OCI-LY1 (cell line): ENCODE measurements around the gene ZNF668.

Experiments
- H2AFZ ChIP-seq: fragments of 200-600 bp; sonication (generic), shearing (Covaris generic); 2 replicates; pipeline ENCODE4 v1.6.0; 2014; ENCODE audit warnings: antibody characterized with exemption, mild to moderate bottlenecking, low read length
- H3F3A ChIP-seq: fragments of 200-600 bp; sonication (generic), shearing (Covaris generic); 2 replicates; pipeline ENCODE4 v1.6.0; 2014; ENCODE audit warnings: mild to moderate bottlenecking, antibody characterized with exemption, low read length, moderate library complexity; ENCODE audit not compliant: insufficient read depth
- H3K27ac ChIP-seq: fragments of 200-600 bp; sonication (generic); 2 replicates; pipeline ENCODE4 v1.5.1; 2014; ENCODE audit warnings: low read length, mixed run types, mild to moderate bottlenecking, low read depth; ENCODE audit not compliant: poor library complexity, severe bottlenecking
- H3K27me3 ChIP-seq: fragments of 200-600 bp; sonication (generic); 2 replicates; pipeline ENCODE4 v1.6.0; 2014; ENCODE audit warnings: antibody characterized with exemption, mild to moderate bottlenecking, low read length, moderate library complexity; ENCODE audit not compliant: insufficient read depth
- H3K36me3 ChIP-seq: fragments of 200-600 bp; sonication (generic); 2 replicates; pipeline ENCODE4 v1.6.1; 2014; ENCODE audit warnings: mild to moderate bottlenecking, antibody characterized with exemption, low read length, moderate library complexity, mixed read lengths; ENCODE audit not compliant: insufficient read depth
- H3K4me1 ChIP-seq: fragments of 200-600 bp; sonication (generic); 2 replicates; pipeline ENCODE4 v1.5.1; 2014; ENCODE audit warnings: mild to moderate bottlenecking, low read length, moderate library complexity; ENCODE audit not compliant: insufficient read depth, severe bottlenecking
- H3K4me2 ChIP-seq: fragments of 200-600 bp; sonication (generic), shearing (Covaris generic); 2 replicates; pipeline ENCODE4 v1.6.1; 2014; ENCODE audit warnings: low read length
- H3K4me3 ChIP-seq: fragments of 200-600 bp; sonication (generic); 2 replicates; pipeline ENCODE4 v1.5.1; 2014; ENCODE audit warnings: low read length, low read depth, mild to moderate bottlenecking, mixed read lengths; ENCODE audit not compliant: poor library complexity, severe bottlenecking
- H3K79me2 ChIP-seq: fragments of 200-600 bp; shearing (Covaris generic); 2 replicates; pipeline ENCODE4 v1.6.1; 2016; ENCODE audit warnings: mixed run types, low read length, mixed read lengths; ENCODE audit not compliant: insufficient read depth
- H3K9ac ChIP-seq: fragments of 200-600 bp; sonication (generic), shearing (Covaris generic); 2 replicates; pipeline ENCODE4 v1.6.1; 2014; ENCODE audit warnings: mild to moderate bottlenecking, low read length, mixed read lengths
- H3K9me2 ChIP-seq: fragments of 200-600 bp; sonication (generic), shearing (Covaris generic); 2 replicates; pipeline ENCODE4 v1.6.1; 2014; ENCODE audit warnings: low read depth, mild to moderate bottlenecking, low read length, mixed read lengths
- H3K9me3 ChIP-seq: fragments of 200-600 bp; shearing (Covaris generic); 2 replicates; pipeline ENCODE4 v1.6.1; 2014; ENCODE audit warnings: low read length, mixed read lengths
- H4K20me1 ChIP-seq: fragments of 200-600 bp; sonication (generic), shearing (Covaris generic); 2 replicates; pipeline ENCODE4 v1.6.0; 2016; ENCODE audit warnings: mild to moderate bottlenecking, low read length; ENCODE audit not compliant: insufficient read depth
- CTCF ChIP-seq: fragments of 200-600 bp; sonication (generic), shearing (Covaris generic); IDR thresholded peaks from 2 replicates; pipeline ENCODE4 v1.5.1; 2017; ENCODE audit warnings: mild to moderate bottlenecking, antibody characterized with exemption, low read length, moderate library complexity, mixed read lengths
- EZH2 ChIP-seq: fragments of 200-600 bp; sonication (generic), shearing (Covaris generic); IDR thresholded peaks from 2 replicates; pipeline ENCODE4 v1.8.0; 2017; ENCODE audit warnings: borderline replicate concordance, mixed run types, mild to moderate bottlenecking, antibody characterized with exemption, low read length, moderate library complexity, mixed read lengths

Gene ZNF668

GRCh38 chr16:31032736-31033708 is 41.0 kb downstream of the ZNF668 start, which contains the start of gene STX4:
TSS of gene STX4 (plus strand) at chr16:31033558. CDS start at chr16:31033806, 248 bp downstream.
- Histone ChIP-seq H3K9me2 (no peaks in the 10 kb centered on the region), H3K79me2 (no peaks in the 10 kb centered on the region), H3K4me1 (peaks cover 17% of the 10 kb centered on the region), H3F3A (no peaks in the 10 kb centered on the region), H3K4me3 (peak within 1 kb of the TSS; percentile 96), H3K27me3 (no peaks in the 10 kb centered on the region), H2AFZ (peak within 1 kb of the TSS; percentile 22; the same call in 1 of the 2 replicates), H4K20me1 (no peaks in the 10 kb centered on the region), H3K27ac (no peak within 1 kb of the TSS), H3K9me3 (no peaks in the 10 kb centered on the region), H3K36me3 (no peaks in the 10 kb centered on the region; the same call in 1 of the 2 replicates), H3K4me2 (peak within 1 kb of the TSS; percentile 87), H3K9ac (peak within 1 kb of the TSS; percentile 76)
- TF ChIP-seq CTCF, result no peak
- no peak for TF ChIP-seq EZH2

GRCh38 chr16:31031276-31031675 is 42.8 kb downstream of the ZNF668 start:
- no peak overlapping the region for H3K9ac ChIP-seq
- no peak overlapping the region for H3K27ac ChIP-seq
- H3K4me3 ChIP-seq, result no peak overlapping the region

GRCh38 chr16:31029272-31029671 is 44.8 kb downstream of the ZNF668 start:
- Histone ChIP-seq H3K9me3 (no peaks in the 10 kb centered on the region), H3K4me1 (peaks cover 13% of the 10 kb centered on the region), H3K79me2 (no peaks in the 10 kb centered on the region), H2AFZ (no peak overlapping the region), H3K9ac (no peak overlapping the region), H3F3A (no peaks in the 10 kb centered on the region), H3K9me2 (no peaks in the 10 kb centered on the region), H3K27me3 (no peaks in the 10 kb centered on the region), H3K4me3 (no peak overlapping the region), H3K36me3 (no peaks in the 10 kb centered on the region), H3K27ac (no peak overlapping the region), H3K4me2 (no peak overlapping the region), H4K20me1 (no peaks in the 10 kb centered on the region)
- TF ChIP-seq EZH2 (no peak), CTCF (no peak)

More at GRCh38 chr16:31031276-31031675, 42.8 kb downstream of the ZNF668 start:
- H3K4me1 ChIP-seq, result peaks cover 17% of the 10 kb centered on the region
- no peaks in the 10 kb centered on the region for H3F3A ChIP-seq
- H3K27me3 ChIP-seq, result no peaks in the 10 kb centered on the region
- H3K9me2 ChIP-seq, result no peaks in the 10 kb centered on the region
- TF ChIP-seq CTCF (no peak), EZH2 (no peak)
- no peaks in the 10 kb centered on the region for H3K9me3 ChIP-seq
- no peaks in the 10 kb centered on the region; the same call in 1 of the 2 replicates for H3K36me3 ChIP-seq
- H3K4me2 ChIP-seq, result no peak overlapping the region
- no peaks in the 10 kb centered on the region for H3K79me2 ChIP-seq
- no peaks in the 10 kb centered on the region for H4K20me1 ChIP-seq
- H2AFZ ChIP-seq, result no peak overlapping the region
